C1 segment of cervical spinal cord (tissue), 14 donors: ENCODE data around the gene P3H2.
"Not testable (repeated sequence)": the region's sequence is repeated elsewhere in the genome, so short reads cannot be mapped to it uniquely, and the experiment has no call there.

Experiments used
- DNase-seq, 14 donors: peaks; one replicate each; lab custom pipeline; 2025; lab: John Stamatoyannopoulos, UW

Gene P3H2

DNA sequence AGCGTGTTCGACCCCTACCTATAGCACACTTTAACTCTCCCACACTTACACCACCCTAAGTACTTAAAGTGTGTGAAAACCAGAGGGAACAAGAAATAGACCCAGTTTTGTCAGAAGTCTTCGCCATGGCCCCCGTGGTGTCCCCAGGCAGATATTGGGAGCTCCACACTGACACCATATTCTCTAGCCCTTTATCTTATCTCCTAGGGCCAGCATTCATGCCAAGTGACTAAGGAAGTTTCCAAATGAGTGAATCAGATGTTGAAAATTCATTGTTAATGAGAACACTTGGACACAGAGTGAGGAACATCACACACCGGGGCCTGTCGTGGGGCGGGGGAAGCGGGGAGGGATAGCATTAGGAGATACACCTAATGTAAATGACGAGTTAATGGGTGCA lies 31.8 kb downstream of the P3H2 start:
- no peak for DNase-seq

- no peak for DNase-seq
These were observed 34.5 kb downstream of the P3H2 start for GRCh38 chr3:190086191-190086590.

DNA sequence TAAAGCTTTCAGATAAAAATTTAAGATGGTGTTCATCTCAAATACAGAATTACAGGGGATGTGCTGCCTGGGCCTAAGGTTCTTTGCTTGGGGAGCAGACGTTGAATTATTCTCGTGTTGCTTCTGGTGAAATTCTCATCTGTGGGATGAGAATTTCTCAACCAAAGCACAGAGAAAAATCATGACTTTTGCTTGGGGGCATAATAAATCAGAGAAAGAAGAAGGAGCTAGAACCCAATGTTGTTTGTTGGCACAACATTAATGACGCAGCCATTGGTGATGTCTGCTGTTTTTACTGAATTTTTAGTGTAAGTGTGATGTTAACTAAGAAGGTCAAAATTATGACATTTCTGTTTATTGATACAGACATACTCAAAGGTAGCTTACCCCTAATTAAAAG lies 35.7 kb downstream of the P3H2 start:
- DNase-seq = no peak

- no peak for DNase-seq
These were observed 37.1 kb downstream of the P3H2 start for GRCh38 chr3:190083635-190084034.

GRCh38 chr3:190081389-190081788 lies 39.3 kb downstream of the P3H2 start:
- no peak for DNase-seq

GRCh38 chr3:190079173-190079572 lies 41.5 kb downstream of the P3H2 start:
- not testable (repeated sequence) for DNase-seq

- DNase-seq = no peak
These were observed 43.2 kb downstream of the P3H2 start for GRCh38 chr3:190077395-190078045.

- DNase-seq = peak in 1 of 14 donors; percentile 18
These were observed 43.9 kb downstream of the P3H2 start for GRCh38 chr3:190076601-190077394.

DNA sequence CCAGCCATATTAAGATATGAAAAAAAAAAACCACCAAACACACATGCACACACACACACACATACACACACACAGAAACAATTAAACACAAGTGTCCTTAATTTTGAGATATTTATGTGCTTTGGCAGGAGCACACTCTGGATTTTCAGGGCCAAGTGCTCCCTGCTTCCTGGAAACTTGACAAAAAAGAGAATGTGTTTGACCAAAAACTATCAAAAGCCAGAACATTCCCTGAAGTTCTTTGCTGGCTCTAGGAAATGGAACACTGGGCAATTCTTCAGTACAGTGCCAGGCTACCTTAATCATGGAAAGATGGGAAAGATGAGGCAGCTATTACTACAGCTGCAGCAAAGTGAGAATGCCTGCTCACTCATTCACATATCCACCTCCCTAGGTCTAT lies 44.6 kb downstream of the P3H2 start:
- peak in 3 of 14 donors; percentile 13 to 20 (median 18) for DNase-seq

GRCh38 chr3:190074817-190075216 lies 45.9 kb downstream of the P3H2 start:
- no peak for DNase-seq

DNA sequence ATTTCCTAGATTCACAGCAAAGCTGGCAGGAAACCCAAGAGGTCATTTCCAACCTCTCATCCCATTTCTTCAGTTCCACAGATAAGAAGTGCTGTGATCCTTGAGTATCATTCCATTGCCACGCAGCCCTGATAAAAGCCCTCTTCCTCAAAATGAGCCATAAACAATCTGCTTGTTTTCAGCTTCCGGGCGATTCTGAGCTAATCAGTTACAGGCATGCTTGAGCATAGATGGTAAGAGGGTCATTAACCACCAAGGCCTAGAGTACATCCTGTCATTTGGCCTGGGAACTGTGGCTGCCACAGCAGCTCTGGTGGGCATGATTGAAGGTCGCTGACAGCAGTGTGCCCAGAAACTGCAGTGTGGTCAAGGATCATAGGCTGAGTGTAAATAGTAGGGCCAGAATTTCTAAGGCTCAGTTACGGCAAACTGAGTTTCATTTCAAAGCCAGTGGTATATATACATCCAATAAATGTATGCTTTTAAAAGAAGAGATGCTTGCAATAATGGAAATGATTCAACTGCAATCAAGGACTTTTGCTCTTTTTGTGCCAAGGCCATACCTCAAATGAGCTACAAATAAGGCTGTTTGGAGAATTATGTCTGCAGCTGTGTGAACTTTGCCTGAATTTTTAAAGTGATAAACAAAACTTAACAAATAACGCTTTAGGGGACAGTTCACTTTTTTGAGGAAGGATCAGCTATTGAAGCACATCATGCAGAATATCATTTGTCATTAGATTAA lies 47.3 kb downstream of the P3H2 start:
- peak in 1 of 14 donors; percentile 19 for DNase-seq

GRCh38 chr3:190072856-190073255 lies 47.8 kb downstream of the P3H2 start:
- DNase-seq = no peak

- DNase-seq = not testable (repeated sequence)
These were observed 48.8 kb downstream of the P3H2 start for GRCh38 chr3:190071921-190072320.

DNA sequence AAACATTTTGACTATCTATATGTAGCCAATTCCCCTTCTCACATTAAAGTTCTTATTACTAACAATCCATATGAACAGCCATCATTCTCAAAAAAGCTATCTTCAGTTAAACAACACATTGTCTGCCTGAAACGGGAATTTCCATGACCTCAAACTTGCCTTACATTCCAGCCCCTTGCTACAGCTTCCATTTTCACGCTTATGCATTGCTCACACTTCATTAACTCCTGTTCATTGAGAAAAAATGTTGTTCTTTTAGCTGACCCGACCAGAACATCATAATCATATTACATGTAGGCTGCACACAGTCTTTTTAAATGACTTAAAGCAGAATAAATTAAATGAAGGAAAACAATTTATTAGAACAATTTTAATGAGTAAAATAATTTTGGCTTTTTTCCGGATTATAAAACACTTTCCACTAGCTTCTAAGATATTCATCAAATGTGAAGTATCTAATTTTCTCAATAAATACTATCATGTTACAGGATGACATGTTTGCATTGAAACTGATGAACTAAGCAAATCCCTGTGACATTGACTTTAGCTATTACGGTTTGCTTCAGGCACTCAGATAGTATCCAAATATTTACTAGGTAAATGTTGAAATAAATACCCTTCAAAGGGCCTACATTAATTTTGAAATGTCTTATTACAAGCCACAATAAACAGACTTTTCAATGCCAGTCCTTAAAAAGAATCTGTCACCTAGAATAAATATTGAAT lies 49.9 kb downstream of the P3H2 start:
- no peak for DNase-seq

GRCh38 chr3:190065204-190065603 lies 55.5 kb downstream of the P3H2 start:
- DNase-seq = no peak

DNA sequence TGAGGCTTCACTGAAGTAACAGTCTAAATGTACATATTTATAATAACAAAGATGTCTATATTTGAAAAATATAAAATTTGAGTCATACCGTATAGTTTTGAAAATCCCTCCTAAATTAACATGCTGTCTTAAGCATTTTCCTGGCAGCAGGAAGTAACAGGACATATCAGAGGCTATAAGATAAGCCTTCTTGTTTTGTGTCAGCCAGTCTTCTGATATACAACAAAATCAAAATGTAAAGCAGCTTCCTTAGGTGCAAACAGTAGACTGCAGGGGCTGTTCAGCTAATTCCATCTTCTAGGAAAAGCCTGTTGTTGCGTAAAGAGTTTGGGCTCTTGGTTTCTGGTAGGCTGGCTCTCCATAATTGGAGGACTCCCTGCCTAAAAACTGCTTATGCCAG lies 56.0 kb downstream of the P3H2 start:
- DNase-seq = no peak

- no peak for DNase-seq
These were observed 56.6 kb downstream of the P3H2 start for GRCh38 chr3:190064112-190064511.

- no peak for DNase-seq
These were observed 57.2 kb downstream of the P3H2 start for GRCh38 chr3:190063490-190063889.

GRCh38 chr3:190060192-190060775 lies 60.4 kb downstream of the P3H2 start:
- DNase-seq = no peak

DNA sequence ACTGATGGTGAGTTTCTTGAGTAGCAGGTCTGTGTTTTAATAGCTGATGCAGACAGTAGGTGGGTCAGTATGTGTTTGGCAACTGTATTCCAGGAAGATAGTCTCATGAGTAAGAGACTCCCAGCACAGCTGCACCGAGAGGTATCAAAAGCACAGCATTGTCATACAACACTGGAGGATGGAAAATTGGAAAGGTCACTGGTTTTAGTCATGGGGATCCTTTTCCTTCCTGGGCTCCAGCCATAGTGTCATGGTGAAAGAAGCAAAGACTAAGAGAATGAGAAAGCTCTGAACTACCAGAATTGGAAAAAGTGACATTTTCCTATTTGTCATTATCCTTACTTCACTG lies 61.5 kb downstream of the P3H2 start:
- peak in 1 of 14 donors; percentile 65 for DNase-seq

DNA sequence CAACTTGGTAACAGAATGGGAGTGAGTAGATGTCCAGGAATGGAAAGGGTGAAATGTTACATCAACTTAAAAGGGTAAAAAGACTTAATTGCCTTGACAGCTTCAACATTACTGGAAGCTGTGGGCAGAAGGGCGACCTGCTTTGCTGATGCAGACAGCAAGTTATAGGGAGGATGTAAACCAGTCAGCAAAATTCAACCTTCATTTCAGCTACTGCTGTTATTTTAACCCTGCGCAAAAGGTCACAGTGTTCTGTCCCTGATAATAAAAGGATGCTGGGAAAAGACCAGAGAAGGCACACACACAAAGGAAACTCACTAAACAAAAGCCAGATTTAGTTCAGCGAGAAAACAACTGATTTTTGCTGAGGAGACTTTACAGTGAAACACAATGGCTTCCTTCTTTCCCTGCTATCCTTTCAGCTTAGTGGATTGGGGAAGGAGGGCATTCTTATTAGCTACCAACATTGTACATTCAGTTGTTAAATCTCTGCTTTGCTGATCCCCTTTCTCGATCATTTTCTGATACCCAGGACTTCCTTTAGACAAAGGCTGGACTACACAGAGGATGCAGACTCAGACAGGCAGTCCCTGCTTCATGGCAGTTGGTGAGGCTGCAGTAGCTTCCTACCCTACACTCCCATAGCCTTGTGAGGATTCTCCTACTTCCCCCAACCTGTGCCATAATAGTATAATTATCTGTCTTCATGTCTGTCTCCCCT lies 62.0 kb downstream of the P3H2 start:
- DNase-seq = peak in 2 of 14 donors; percentile 19 to 49
